Muscle of arm (tissue), 14 donors: ENCODE data around the gene TBCC. TPM values are rescaled to one million over a fixed set of nuclear protein-coding genes. Genes with fewer than 3 reads are reported as not detected.

Experiments used
- DNase-seq: peaks from one replicate; pipeline ENCODE4 v3.0.0-alpha.2; 2013
- long read RNA-seq, 11 donors: transcript quantifications; one replicate each; lab custom pipeline, GENCODE V29; 2026
- polyA plus RNA-seq, 12 donors: library from polyadenylated mRNA; unstranded; fragments of 120-200 nt; gene quantifications; one replicate each; pipeline ENCODE4 v1.2.1, GENCODE V29; 2013; ENCODE audit not compliant: insufficient read length in 12 of 12

TBCC gene, protein sequence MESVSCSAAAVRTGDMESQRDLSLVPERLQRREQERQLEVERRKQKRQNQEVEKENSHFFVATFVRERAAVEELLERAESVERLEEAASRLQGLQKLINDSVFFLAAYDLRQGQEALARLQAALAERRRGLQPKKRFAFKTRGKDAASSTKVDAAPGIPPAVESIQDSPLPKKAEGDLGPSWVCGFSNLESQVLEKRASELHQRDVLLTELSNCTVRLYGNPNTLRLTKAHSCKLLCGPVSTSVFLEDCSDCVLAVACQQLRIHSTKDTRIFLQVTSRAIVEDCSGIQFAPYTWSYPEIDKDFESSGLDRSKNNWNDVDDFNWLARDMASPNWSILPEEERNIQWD
- 10 to 100 TPM in 11 of 12 donors, not detected in 1; 12.9 to 25.0 (median 14.2) TPM for polyA plus RNA-seq
- long read RNA-seq, donor 1, transcript TBCC-201 (1 exons, 1,616 nt) = major isoform, 34 of 34 reads
- long read RNA-seq, donor 1, partial matches to known transcripts = 0 of 34 reads
- long read RNA-seq, donor 1, other reads (novel, unspliced or antisense) = 0 of 34 reads
- long read RNA-seq, donor 2, transcript TBCC-201 (1 exons, 1,616 nt) = major isoform, 20 of 20 reads
- long read RNA-seq, donor 2, partial matches to known transcripts = 0 of 20 reads
- long read RNA-seq, donor 2, other reads (novel, unspliced or antisense) = 0 of 20 reads
- long read RNA-seq, donor 3, partial matches to known transcripts = 0 of 3 reads
- long read RNA-seq, donor 3, other reads (novel, unspliced or antisense) = 0 of 3 reads
- long read RNA-seq, donor 4, partial matches to known transcripts = 0 of 2 reads
- long read RNA-seq, donor 4, other reads (novel, unspliced or antisense) = 0 of 2 reads
- long read RNA-seq, donor 5, transcript TBCC-201 (1 exons, 1,616 nt) = major isoform, 14 of 14 reads
- long read RNA-seq, donor 5, partial matches to known transcripts = 0 of 14 reads
- long read RNA-seq, donor 5, other reads (novel, unspliced or antisense) = 0 of 14 reads
- long read RNA-seq, donor 6, transcript TBCC-201 (1 exons, 1,616 nt) = major isoform, 11 of 11 reads
- long read RNA-seq, donor 6, partial matches to known transcripts = 0 of 11 reads
- long read RNA-seq, donor 6, other reads (novel, unspliced or antisense) = 0 of 11 reads
- long read RNA-seq, donor 7, transcript TBCC-201 (1 exons, 1,616 nt) = major isoform, 5 of 5 reads
- long read RNA-seq, donor 7, partial matches to known transcripts = 0 of 5 reads
- long read RNA-seq, donor 7, other reads (novel, unspliced or antisense) = 0 of 5 reads
- long read RNA-seq, donor 8, transcript TBCC-201 (1 exons, 1,616 nt) = major isoform, 8 of 8 reads
- long read RNA-seq, donor 8, partial matches to known transcripts = 0 of 8 reads
- long read RNA-seq, donor 8, other reads (novel, unspliced or antisense) = 0 of 8 reads
- long read RNA-seq, donor 9, transcript TBCC-201 (1 exons, 1,616 nt) = major isoform, 10 of 10 reads
- long read RNA-seq, donor 9, partial matches to known transcripts = 0 of 10 reads
- long read RNA-seq, donor 9, other reads (novel, unspliced or antisense) = 0 of 10 reads
- long read RNA-seq, donor 10, transcript TBCC-201 (1 exons, 1,616 nt) = major isoform, 10 of 10 reads
- long read RNA-seq, donor 10, partial matches to known transcripts = 0 of 10 reads
- long read RNA-seq, donor 10, other reads (novel, unspliced or antisense) = 0 of 10 reads
- long read RNA-seq, donor 11, transcript TBCC-201 (1 exons, 1,616 nt) = major isoform, 20 of 20 reads
- long read RNA-seq, donor 11, partial matches to known transcripts = 0 of 20 reads
- long read RNA-seq, donor 11, other reads (novel, unspliced or antisense) = 0 of 20 reads

GRCh38 chr6:42745640-42746462, at the start of gene TBCC:
Gene TBCC, minus strand, starts transcription at chr6:42746103. Its CDS starts 30 bp downstream, at chr6:42746073.
- DNase-seq = peak; percentile 98

DNA sequence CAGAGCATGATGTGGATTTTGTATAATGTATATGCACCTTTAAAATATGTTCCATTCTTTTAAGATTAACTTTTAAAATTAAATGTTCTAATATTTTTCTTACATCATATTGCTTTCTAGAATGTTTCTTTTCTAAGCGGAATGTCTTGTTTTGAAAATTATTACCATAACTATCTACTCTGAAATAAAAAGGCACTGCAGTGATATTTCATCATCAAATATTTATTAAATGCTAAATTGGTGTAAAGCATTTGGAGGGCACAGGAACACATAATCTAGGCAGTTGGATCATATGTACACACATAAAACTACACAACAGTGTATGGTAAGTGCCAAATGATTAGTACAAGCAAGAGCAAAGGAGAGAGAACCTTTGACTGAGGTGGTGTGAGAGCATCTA, 49.7 kb upstream of the TBCC start:
- DNase-seq = no peak

GRCh38 chr6:42791706-42792320, 45.9 kb upstream of the TBCC start:
- DNase-seq = no peak

DNA sequence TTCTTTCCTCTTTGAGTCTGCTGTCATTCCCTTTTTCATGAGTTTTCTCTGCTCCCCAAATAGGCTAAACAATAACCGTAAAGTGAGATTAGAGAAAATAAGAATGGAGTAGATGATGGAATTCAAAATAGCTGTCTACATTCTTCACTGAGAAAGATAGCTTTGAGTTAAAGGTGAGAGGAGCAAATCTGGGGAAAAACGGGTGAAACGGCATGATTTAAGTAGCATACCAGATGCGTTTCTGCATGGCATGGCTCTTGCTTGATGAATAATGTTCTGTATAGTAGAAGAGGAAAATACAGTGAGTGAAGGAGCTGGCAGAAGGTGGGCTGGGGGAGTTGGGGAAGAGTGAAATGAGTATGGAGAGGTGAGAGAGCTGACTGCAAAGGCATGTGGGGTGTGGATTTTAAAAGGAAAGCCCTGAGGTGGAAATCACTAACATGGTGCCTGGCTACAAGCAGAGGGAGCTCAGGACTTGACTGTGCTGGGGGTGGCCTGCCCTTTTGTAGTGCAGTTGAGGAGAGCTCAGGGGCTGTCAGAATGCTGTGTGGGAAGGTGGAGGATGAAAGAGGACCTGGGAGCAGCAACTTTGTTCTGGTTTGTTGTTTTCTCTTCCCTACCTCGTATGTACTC, 44.8 kb upstream of the TBCC start:
- DNase-seq = no peak

GRCh38 chr6:42788671-42789070, 42.8 kb upstream of the TBCC start:
- no peak for DNase-seq

GRCh38 chr6:42787063-42787472, 41.2 kb upstream of the TBCC start:
- no peak for DNase-seq

DNA sequence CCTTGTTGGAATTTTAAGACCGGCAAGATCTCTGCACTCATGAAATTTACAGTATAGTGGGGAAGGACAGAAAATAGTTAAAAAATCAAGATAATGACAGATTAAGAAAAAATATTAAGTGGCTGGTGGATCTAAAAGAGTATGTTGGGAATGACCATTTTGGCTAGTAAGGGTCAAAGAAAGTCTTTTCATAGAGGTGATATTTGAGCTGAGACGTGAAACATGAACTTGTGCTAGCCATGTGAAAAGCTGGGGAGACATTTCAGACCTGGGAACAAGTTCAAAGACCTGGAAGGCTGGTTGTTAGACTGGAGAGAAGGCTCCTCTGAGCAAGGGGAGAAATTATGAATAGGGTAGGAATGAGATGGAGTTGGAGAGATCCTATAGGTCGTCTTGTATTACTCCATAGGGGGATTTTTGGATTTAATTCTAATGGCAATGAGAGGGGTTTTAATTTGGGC, 40.7 kb upstream of the TBCC start:
- no peak for DNase-seq

DNA sequence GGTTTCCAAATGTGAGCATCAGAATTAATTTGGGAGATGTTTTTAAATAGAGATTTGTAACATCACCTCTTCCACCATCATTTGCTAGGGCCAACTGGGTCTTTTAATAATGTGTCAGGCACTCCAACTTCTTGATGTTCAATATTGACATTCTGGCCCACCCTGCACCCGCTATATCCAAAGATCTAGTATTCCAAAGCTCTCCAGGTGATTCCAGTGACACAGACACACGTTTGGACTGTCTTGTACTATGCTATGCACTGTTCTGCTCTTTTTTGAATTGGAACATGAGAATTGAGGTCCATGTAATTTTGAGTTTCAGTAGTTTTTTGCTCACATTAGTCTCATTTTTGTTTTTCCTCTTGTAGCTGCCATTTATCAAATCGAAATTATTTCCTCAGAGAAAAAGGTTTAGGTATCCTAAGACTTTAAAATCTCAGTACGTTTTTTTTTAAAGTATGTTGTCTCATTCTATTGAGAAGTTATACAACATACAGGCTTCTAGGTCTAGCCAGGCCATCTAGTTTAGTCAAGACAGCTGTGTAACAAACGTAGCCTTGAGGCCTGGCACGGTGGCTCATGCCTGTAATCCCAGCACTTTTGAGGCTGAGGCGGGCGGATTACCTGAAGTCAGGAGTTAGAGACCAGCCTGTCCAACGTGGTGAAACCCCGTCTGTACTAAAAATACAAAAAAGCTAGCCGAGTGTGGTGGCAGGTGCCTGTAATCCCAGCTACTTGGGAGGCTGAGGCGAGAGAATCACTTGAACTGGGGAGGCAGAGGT, 39.0 kb upstream of the TBCC start:
- DNase-seq = no peak

DNA sequence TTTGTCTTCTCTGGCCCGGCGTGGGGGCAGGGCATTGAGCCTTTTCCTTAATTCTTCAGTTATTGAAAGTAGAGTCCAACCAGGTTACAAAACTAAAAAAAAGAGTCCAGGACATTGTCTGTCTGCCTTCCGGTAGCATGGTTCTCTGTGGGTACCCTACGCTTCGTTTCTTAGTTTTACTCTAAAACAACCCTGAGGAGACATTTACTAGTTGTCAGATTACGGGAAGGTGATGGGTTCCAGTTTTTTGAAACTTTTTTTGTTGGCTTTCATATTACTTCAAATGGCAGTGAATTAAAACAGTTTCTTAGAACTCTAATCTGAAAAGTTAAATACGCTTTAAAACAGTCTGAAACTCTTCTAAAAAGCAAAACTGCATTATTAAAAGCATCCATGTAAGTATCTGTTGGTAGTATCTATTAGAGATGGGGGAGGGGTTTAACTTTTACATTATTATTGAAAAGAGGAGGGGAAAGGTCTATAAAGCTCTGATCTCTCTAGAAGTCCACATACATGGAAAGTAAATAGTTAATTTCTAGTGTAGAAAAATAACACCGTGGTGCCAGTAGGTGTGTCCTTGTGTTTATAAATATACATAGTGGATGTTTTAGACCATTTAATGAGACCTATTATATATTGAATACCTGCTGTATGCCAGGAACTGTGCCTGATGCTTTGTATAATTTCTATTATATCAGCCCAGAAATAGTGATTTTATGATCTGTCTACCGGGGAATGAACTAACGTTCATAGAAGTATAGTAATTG, 38.2 kb upstream of the TBCC start:
- DNase-seq = peak; percentile 45

DNA sequence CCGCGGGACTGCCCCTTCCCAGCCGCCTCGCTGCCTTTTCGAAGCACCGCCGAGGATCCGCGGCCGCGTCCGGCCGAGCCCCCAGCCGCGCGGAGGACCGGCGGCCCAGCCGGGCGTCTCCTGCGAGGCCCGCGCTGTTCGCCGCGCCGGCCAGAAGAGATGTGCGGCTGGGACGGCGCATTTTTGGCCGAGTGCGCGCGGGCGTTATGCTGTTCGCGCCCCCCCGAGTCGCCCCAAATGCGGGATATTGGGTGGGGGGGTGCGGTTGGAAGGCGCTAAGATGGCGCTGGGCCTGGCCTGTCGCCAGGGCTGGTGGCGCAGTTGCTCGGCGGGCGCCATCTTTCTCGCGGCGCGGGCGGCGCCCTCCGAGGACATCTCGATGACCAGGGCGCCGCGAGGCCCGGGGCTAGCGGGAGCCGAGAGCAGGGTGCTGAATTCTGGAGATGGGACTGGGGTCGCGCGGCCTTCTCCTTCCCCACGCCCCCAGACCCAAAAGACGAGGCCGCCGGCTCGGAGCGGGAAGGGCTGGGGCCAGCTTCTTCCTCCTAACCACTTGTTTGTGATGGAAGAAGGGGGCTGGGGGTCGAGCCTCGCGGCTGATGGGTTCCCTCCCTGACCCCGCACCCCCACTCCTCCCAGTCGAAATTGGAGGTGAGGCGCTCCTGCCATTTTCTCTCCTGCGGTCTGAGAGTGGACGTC, 37.4 kb upstream of the TBCC start:
- DNase-seq = peak; percentile 91

DNA sequence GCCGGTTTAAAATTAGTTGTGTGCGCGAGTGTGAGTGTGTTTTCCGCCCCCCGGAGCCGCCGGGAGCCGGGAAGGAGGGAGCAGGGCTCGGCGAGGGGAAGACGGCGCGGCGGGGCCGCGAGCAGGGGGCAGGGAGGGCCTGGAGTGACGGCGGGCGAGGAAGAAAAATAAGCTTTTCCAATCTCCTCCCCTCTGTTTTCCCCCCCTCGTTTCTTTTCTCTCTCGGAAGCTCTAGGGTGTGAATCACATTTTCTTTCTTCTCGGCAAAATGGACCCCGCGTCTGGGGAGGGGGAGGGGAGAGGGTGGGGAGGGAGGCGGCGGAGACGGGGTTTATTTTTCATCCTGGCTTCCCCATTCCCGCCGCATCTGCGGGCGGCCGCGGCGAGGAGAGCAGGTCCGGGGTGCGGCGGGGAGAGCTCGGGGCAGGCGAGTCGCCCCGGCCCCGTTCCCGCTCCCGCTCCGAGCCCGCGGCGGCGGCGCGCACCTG, 36.8 kb upstream of the TBCC start:
- peak; percentile 90 for DNase-seq

DNA sequence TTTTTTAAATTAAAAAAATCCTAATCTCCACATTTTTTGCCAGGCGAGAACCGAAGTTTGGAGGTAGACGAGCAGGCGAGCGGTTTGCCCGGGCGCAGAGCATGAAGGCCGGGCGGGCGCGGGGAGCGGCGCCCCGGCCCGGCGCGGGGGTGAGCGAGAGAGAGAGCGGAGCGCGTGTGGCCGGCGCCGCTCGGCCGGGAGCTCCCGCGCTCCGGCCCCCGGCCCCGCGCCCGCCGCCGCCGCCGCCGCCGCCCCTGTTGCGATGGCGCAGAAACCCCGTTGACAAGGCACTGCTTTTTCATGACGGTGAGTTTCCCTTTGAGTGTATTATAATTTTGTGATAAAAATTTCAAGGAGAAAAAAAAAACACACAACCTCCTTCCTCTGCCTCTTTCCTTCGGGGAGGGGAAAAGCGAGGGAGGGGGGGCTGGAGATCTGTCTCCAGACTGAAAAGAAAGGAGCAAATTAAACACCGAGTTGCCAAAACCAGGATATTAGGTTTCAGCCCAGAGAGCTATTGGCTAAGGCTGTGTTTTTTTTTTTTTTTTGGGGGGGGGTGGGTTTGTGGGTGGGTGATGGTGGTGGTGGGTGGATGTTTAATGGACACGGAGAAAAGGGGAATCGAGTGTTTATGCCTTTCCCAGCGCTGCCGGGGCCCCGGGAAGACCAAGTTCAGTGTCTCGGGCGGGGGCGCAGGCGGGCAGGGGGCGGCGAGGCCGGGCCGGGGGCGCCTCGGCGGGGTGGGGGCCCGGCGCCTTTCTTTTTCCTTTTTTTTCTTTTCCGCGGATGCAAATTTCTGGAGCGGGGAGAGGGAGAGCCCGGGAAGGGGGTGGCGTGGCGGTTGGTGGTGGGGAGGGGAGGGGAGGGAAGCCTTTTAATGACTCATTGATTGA, 36.1 kb upstream of the TBCC start, which contains the start of gene BICRAL:
BICRAL (plus strand) TSS at position 257 of the 893 bp plus-strand sequence. CDS start 39,971 bp downstream, outside the sequence.
- peak; percentile 85 for DNase-seq

- no peak for DNase-seq
Observed at GRCh38 chr6:42781546-42781795, 35.6 kb upstream of the TBCC start.

DNA sequence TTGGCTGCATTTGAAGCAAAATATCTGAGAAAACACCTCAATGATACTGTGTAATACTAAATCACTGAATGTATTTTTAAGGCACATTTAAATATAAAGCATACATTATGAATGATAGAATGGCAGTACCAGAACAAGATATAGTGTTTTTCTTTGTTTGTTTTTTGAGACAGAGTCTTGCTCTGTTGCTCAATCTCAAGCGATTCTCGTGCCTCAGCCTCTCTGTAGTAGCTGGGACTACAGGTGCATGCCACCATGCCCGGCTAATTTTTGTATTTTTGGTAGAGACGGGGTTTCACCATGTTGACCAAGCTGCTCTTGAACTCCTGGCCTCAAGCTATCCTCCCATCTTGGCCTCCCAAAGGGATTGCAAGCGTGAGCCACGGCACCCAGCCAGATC, 33.6 kb upstream of the TBCC start:
- no peak for DNase-seq

DNA sequence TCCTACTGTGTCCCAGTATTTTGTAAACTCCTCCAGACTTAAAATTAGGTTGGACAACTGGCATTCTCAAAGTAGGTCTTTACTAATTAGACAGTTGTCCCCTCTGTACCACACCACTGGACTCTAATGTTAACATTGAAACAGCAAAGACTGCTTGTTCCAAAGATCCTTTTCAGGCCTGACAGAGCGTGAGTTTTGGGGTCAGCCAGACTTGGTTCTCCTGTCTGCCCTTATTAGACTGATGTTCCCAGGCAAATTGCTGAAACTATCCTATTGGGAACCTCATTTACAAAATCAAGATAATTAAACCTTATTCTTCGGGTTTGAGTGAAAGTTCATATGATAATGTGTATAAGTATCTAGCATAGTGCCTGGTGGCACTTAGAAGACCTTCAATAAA, 32.2 kb upstream of the TBCC start:
- DNase-seq = no peak
